K562 (cell line): ENCODE measurements around the gene PINK1. TPM values are rescaled to one million over a fixed set of nuclear protein-coding genes. Genes with fewer than 3 reads are reported as not detected.
A peak's percentile ranks its signal among the peaks of the same experiment; 100 is the strongest.

ENCODE experiments used
- GTF2A2 ChIP-seq: IDR thresholded peaks from 2 replicates; pipeline ENCODE4 v1.6.1; 2016; ENCODE audit warnings: mild to moderate bottlenecking, missing genetic modification characterization, missing compliant biosample characterization
- LARP7 ChIP-seq: fragments of 450-650 bp; IDR thresholded peaks from 2 replicates; pipeline ENCODE4 v1.6.1; 2016
- MTA1 ChIP-seq: fragments of 450-650 bp; IDR thresholded peaks from 2 replicates; pipeline ENCODE4 v1.6.1; 2017; ENCODE audit warnings: borderline replicate concordance
- MTA2 ChIP-seq: fragments of 450-650 bp; IDR thresholded peaks from 2 replicates; pipeline ENCODE4 v1.6.1; 2016; ENCODE audit warnings: low read depth
- MYBL2 ChIP-seq, 2 experiments: fragments of 450-650 bp in 1 of 2; sonication (generic) in 1 of 2; formaldehyde crosslinking in 1 of 2; IDR thresholded peaks; 2 replicates each; pipeline versions ENCODE4 v1.6.1 to v1.8.1; 2017 to 2022; ENCODE audit warnings: borderline replicate concordance in 1 of 2, inconsistent platforms in 1 of 2, low read depth in 1 of 2, mild to moderate bottlenecking in 1 of 2, missing genetic modification reagents in 1 of 2, moderate library complexity in 1 of 2
- NONO ChIP-seq, 2 experiments: fragments of 200-400 bp in 1 of 2; fragments of 450-650 bp in 1 of 2; formaldehyde crosslinking in 1 of 2; IDR thresholded peaks; 2 replicates each; pipeline ENCODE4 v1.6.1; 2017; ENCODE audit warnings: low read depth in 2 of 2, mild to moderate bottlenecking in 2 of 2, moderate library complexity in 2 of 2, low read length in 1 of 2
- RAD21 ChIP-seq, 2 experiments: fragments of 250-450 bp in 1 of 2; fragments of 450-650 bp in 1 of 2; sonication (Bioruptor Pico) in 1 of 2; formaldehyde crosslinking in 1 of 2; IDR thresholded peaks in 1 of 2; conservative IDR thresholded peaks in 1 of 2; 2 replicates each; pipeline versions ENCODE4 v1.4.0 to v1.8.0; 2020 to 2022; ENCODE audit warnings: mild to moderate bottlenecking in 2 of 2, moderate library complexity in 1 of 2
- SAFB2 ChIP-seq: fragments of 200-400 bp; formaldehyde crosslinking; IDR thresholded peaks from 2 replicates; pipeline ENCODE4 v1.6.1; 2018; ENCODE audit warnings: borderline replicate concordance, low read length, low read depth, moderate library complexity; ENCODE audit not compliant: severe bottlenecking
- SAP30 ChIP-seq: fragments of 200-600 bp; sonication (generic); IDR thresholded peaks from 2 replicates; pipeline ENCODE4 v1.6.1; 2012; ENCODE audit warnings: borderline replicate concordance, low read depth, mild to moderate bottlenecking, moderate library complexity, low read length, control low read depth, inconsistent platforms; ENCODE audit not compliant: insufficient read depth, poor library complexity, severe bottlenecking
- SMC3 ChIP-seq: conservative IDR thresholded peaks from 2 replicates; pipeline ENCODE4 v1.6.1; 2011; ENCODE audit warnings: low read depth, low read length, improper control_type of control experiment; ENCODE audit not compliant: insufficient read depth
- TBP ChIP-seq: optimal IDR thresholded peaks from 2 replicates; pipeline ENCODE3; 2011; ENCODE audit warnings: low read depth, low read length, improper control_type of control experiment
- ZNF3 ChIP-seq: fragments of 250-450 bp; sonication (Bioruptor Pico); IDR thresholded peaks from 2 replicates; pipeline ENCODE4 v1.5.0; 2021; ENCODE audit warnings: mild to moderate bottlenecking, moderate library complexity
- ZNF445 ChIP-seq: fragments of 250-450 bp; sonication (Bioruptor Pico); IDR thresholded peaks from 2 replicates; pipeline ENCODE4 v1.4.0; 2020; ENCODE audit warnings: low read depth, mild to moderate bottlenecking, moderate library complexity
- ZNF551 ChIP-seq: fragments of 250-450 bp; sonication (Bioruptor Pico); IDR thresholded peaks from 2 replicates; pipeline ENCODE4 v1.5.0; 2021; ENCODE audit warnings: mild to moderate bottlenecking, moderate library complexity
- ZNF79 ChIP-seq: fragments of 250-450 bp; sonication (Bioruptor Pico); IDR thresholded peaks from 2 replicates; pipeline ENCODE4 v1.4.0; 2020; ENCODE audit warnings: low read depth, mild to moderate bottlenecking, moderate library complexity
- ZNF830 ChIP-seq: fragments of 250-450 bp; sonication (Bioruptor Pico); IDR thresholded peaks from 2 replicates; pipeline ENCODE4 v1.5.0; 2021; ENCODE audit warnings: mild to moderate bottlenecking
- polyA plus RNA-seq, 8 experiments: library from polyadenylated mRNA; depleted of rRNA in 4 of 8; stranded (reverse) in 5 of 8; unstranded in 3 of 8; fragments of >200 nt; fragmentation: Nextera tagmentation in 2 of 8; fragmentation: Illumina TruSeq in 1 of 8; extraction: Ambion mirVana in 2 of 8; extraction: Trizol in 1 of 8; gene quantifications; 2 replicates each; pipeline versions ENCODE4 v1.2.1 to v1.2.3, GENCODE V29; 2011 to 2014; ENCODE audit warnings: inconsistent platforms in 1 of 8, missing spikeins in 1 of 8
- total RNA-seq, 7 experiments: library from RNA; depleted of rRNA in 6 of 7; stranded (reverse); fragments of >200 nt in 6 of 7; fragmentation: Illumina TruSeq in 2 of 7; extraction: Trizol in 2 of 7; gene quantifications; 2 replicates each; pipeline versions ENCODE4 v1.2.1 to v1.2.3, GENCODE V29; 2011 to 2021; ENCODE audit warnings: low replicate concordance in 1 of 7
- TF ChIP-seq, protein P1 (sequence below), 3 experiments: fragments of 200-800 bp in 1 of 3; fragments of 250-450 bp in 1 of 3; fragments of 450-650 bp in 1 of 3; sonication (Bioruptor Pico) in 1 of 3; sonication (Bioruptor generic) in 1 of 3; formaldehyde crosslinking in 1 of 3; IDR thresholded peaks; 2 replicates each; pipeline versions ENCODE4 v1.6.1 to v1.8.0; 2016 to 2022; ENCODE audit warnings: mild to moderate bottlenecking in 2 of 3, missing genetic modification characterization in 2 of 3, missing compliant biosample characterization in 1 of 3, moderate library complexity in 1 of 3
- TF ChIP-seq, protein P2 (sequence below): fragments of 250-450 bp; sonication (Bioruptor Pico); IDR thresholded peaks from 2 replicates; pipeline ENCODE4 v1.5.0; 2021
- TF ChIP-seq, protein P3 (sequence below): sonication (generic); formaldehyde crosslinking; IDR thresholded peaks from 2 replicates; pipeline ENCODE4 v1.8.0; 2022; ENCODE audit warnings: mild to moderate bottlenecking, missing genetic modification reagents

The PINK1 gene
- total and polyA plus RNA-seq, 9 of the 15 experiments (the other 6 are each of a cell fraction or from before 2014, with no cell fraction given), result 1.5 to 11.3 (median 6.8) TPM

DNA sequence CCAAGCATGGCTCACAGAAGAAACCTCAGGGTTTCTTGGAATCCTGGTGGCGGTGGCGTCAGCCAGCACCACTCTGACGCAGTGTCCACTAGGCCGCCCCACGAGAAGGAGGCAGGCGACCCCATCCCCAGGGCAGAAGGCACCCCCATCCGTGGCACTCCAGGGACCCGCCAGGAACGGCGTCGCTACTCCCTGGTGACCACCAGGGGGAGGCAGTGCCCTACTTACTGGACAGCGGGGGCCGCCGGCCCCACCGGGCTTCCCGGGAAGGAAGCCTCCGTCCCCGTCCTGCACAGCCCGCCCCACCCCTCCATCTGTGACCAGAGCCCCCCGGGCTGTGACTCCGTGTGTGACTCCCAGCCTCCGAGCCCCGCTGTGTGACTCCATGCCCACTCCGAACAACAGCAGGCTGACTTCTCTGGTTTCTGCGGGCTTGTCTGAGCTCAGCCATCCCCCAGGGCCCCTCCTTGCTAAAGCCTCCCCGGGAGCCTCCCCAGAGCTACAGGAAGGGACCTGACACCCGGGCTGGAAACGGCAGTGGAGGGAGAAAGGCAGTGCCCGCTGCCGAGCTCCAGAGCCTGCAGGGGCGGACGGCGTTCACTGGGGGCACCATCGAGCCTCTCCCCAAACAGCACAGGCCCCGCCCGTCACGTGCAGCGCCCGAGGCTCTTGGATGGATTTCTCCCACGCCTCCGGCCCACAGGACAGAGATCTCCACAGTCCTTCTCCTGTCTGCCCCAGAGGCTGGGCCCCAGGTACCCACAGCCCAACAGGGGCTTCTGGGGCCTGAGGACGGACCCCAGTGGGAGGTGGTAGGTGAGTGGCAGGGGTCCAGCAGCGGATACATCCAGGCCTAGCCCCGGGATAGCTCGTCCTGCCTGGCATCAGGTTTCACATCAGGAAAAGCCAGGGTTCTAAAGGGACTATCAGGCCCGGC is 63.4 kb downstream of the PINK1 start (continued):
- TF ChIP-seq ZNF830 (CRISPR knock-in tag), result no peak; the same call in 1 of the 2 replicates
- TF ChIP-seq SAP30, result no peak
- TF ChIP-seq MTA1, result no peak
- TF ChIP-seq MYBL2 (IDR thresholded peaks at IDR 0.05; ENCODE audit: low read depth), result no peak
- no peak for TF ChIP-seq MYBL2 (CRISPR knock-in tag; IDR thresholded peaks at IDR 0.05; ENCODE audit: borderline replicate concordance)
- TF ChIP-seq ZNF3, result no peak
- no peak for TF ChIP-seq ZNF445 (CRISPR knock-in tag)
- no peak for TF ChIP-seq TBP
- TF ChIP-seq GTF2A2 (tag), result no peak
- TF ChIP-seq LARP7, result peak; percentile 53; the same call in 1 of the 2 replicates
- no peak for TF ChIP-seq MTA2
- peak; percentile 92 for TF ChIP-seq SMC3
- TF ChIP-seq NONO (IDR thresholded peaks at IDR 0.05; ENCODE audit: low read depth in 2 of 2, low read length in 1 of 2), result 0 out of 4 replicates have a peak, but pooled peaks of 1 of the 2 experiments have one; percentile 30
- TF ChIP-seq ZNF79 (CRISPR knock-in tag), result no peak
- no peak for TF ChIP-seq SAFB2
- TF ChIP-seq ZNF551 (CRISPR knock-in tag), result no peak
- TF ChIP-seq, protein P1, sequence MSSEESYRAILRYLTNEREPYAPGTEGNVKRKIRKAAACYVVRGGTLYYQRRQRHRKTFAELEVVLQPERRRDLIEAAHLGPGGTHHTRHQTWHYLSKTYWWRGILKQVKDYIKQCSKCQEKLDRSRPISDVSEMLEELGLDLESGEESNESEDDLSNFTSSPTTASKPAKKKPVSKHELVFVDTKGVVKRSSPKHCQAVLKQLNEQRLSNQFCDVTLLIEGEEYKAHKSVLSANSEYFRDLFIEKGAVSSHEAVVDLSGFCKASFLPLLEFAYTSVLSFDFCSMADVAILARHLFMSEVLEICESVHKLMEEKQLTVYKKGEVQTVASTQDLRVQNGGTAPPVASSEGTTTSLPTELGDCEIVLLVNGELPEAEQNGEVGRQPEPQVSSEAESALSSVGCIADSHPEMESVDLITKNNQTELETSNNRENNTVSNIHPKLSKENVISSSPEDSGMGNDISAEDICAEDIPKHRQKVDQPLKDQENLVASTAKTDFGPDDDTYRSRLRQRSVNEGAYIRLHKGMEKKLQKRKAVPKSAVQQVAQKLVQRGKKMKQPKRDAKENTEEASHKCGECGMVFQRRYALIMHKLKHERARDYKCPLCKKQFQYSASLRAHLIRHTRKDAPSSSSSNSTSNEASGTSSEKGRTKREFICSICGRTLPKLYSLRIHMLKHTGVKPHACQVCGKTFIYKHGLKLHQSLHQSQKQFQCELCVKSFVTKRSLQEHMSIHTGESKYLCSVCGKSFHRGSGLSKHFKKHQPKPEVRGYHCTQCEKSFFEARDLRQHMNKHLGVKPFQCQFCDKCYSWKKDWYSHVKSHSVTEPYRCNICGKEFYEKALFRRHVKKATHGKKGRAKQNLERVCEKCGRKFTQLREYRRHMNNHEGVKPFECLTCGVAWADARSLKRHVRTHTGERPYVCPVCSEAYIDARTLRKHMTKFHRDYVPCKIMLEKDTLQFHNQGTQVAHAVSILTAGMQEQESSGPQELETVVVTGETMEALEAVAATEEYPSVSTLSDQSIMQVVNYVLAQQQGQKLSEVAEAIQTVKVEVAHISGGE (CRISPR knock-in tag; IDR thresholded peaks at IDR 0.05), result peak in 1 of 3 experiments; percentile 31; a peak in 1 of 6 replicates
- peak; percentile 89 to 93 for TF ChIP-seq RAD21 (CRISPR knock-in tag; conservative IDR thresholded peaks at IDR 0.05 in 1 of 2, IDR thresholded peaks at IDR 0.05 in 1 of 2)
- TF ChIP-seq, protein P2, sequence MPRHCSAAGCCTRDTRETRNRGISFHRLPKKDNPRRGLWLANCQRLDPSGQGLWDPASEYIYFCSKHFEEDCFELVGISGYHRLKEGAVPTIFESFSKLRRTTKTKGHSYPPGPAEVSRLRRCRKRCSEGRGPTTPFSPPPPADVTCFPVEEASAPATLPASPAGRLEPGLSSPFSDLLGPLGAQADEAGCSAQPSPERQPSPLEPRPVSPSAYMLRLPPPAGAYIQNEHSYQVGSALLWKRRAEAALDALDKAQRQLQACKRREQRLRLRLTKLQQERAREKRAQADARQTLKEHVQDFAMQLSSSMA, result no peak
- TF ChIP-seq, protein P3, sequence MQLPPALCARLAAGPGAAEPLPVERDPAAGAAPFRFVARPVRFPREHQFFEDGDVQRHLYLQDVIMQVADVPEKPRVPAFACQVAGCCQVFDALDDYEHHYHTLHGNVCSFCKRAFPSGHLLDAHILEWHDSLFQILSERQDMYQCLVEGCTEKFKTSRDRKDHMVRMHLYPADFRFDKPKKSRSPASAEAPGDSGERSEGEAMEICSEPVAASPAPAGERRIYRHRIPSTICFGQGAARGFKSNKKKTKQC (CRISPR knock-in tag), result no peak
